Mesothelial cell of epicardium (in vitro differentiated cells): ENCODE data around the gene EPHA1. TPM values are rescaled to one million over a fixed set of nuclear protein-coding genes. Genes with fewer than 3 reads are reported as not detected.

Source experiments
- DNase-seq, 2 experiments: peaks; one replicate each; pipeline ENCODE4 v3.0.0; 2021; ENCODE audit warnings: low spot score in 2 of 2; ENCODE audit not compliant: unreplicated experiment in 2 of 2
- H3K27ac Mint-ChIP-seq: 2 replicates; pipeline ENCODE4 v1.8.0; 2021; ENCODE audit warnings: mixed read lengths
- H3K27me3 Mint-ChIP-seq: 2 replicates; pipeline ENCODE4 v1.8.0; 2021; ENCODE audit warnings: low read depth, mixed read lengths
- H3K36me3 Mint-ChIP-seq: 2 replicates; pipeline ENCODE4 v1.8.0; 2021; ENCODE audit warnings: mixed read lengths
- H3K4me1 Mint-ChIP-seq: 2 replicates; pipeline ENCODE4 v1.8.0; 2021; ENCODE audit warnings: mixed read lengths
- H3K4me3 Mint-ChIP-seq: 2 replicates; pipeline ENCODE4 v1.8.0; 2021; ENCODE audit warnings: mild to moderate bottlenecking, moderate library complexity, mixed read lengths
- H3K9me3 Mint-ChIP-seq: 2 replicates; pipeline ENCODE4 v1.8.0; 2021; ENCODE audit warnings: mixed read lengths
- total RNA-seq: library from RNA; stranded (reverse); gene quantifications from 3 replicates; pipeline ENCODE4 v1.2.1, GENCODE V29; 2021
- TF ChIP-seq, protein P1 (sequence below): fragments of 200-600 bp; sonication (generic); IDR thresholded peaks from one replicate; pipeline ENCODE4 v1.5.0; 2021; ENCODE audit warnings: antibody characterized with exemption; ENCODE audit not compliant: unreplicated experiment

EPHA1 gene
- total RNA-seq, 1 donor from 2014 or later, result 23.2 TPM

DNA sequence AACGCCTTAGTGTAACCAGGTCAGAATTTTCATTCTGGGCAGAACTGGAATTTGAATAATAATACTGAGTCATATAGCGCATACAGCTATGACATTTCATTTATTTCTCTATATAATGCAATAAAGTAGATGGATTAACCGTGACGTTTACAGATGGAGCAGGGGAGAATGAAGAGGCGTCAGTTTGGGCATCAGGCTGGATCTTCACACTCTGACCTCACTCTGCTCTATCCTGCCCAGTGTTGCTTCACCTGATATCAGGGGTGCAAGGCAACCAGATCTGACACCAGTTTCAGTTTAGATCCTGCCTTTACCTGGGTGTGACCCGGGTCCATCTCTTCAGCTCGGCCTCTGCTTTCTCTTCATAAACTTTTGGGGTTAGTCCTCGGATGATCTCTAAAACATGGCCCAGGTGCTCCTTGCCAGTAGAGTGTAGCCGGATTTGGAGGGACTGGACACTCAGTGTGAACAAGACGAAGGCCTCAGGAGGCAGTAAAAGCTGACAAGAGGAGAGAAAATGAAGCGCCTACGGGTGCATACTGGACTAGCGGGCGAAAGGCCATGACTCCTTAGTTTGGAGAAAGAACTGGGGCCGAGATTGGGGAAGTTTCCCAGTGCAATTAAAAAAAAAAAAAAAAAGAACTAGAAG is 28.9 kb downstream of the EPHA1 start:
- H3K9me3 Mint-ChIP-seq, result no peaks in the 10 kb centered on the region

DNA sequence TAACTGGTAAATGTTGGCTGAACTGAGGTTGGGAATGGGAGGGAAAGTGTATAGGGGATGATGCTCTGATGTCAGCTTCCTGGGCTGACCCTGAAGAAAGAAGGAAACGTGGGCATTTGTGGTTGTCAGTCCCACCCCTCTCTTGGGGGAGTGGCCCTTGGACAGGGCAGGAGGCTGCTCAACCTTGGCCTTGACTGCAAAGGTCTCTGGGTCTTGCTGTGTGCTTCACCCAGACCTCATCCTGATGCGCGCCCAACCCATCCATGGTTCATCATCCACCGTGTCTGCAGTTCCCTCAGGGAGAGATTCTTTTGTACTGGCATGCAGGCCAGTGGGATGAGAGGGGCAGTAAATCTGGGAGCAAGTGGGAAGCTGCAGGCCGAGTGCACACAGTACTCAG is 32.3 kb downstream of the EPHA1 start:
- Mint-ChIP-seq H3K4me3 (no peak overlapping the region), H3K9me3 (no peaks in the 10 kb centered on the region), H3K36me3 (no peaks in the 10 kb centered on the region), H3K27ac (no peak overlapping the region), H3K27me3 (no peaks in the 10 kb centered on the region), H3K4me1 (peaks cover 24% of the 10 kb centered on the region)
- TF ChIP-seq, protein P1, sequence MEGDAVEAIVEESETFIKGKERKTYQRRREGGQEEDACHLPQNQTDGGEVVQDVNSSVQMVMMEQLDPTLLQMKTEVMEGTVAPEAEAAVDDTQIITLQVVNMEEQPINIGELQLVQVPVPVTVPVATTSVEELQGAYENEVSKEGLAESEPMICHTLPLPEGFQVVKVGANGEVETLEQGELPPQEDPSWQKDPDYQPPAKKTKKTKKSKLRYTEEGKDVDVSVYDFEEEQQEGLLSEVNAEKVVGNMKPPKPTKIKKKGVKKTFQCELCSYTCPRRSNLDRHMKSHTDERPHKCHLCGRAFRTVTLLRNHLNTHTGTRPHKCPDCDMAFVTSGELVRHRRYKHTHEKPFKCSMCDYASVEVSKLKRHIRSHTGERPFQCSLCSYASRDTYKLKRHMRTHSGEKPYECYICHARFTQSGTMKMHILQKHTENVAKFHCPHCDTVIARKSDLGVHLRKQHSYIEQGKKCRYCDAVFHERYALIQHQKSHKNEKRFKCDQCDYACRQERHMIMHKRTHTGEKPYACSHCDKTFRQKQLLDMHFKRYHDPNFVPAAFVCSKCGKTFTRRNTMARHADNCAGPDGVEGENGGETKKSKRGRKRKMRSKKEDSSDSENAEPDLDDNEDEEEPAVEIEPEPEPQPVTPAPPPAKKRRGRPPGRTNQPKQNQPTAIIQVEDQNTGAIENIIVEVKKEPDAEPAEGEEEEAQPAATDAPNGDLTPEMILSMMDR, result no peak
- DNase-seq, result no peak

More for the DNA sequence above, 28.9 kb downstream of the EPHA1 start:
- no peak for DNase-seq
- peaks cover 31% of the 10 kb centered on the region for H3K4me1 Mint-ChIP-seq
- H3K27me3 Mint-ChIP-seq, result no peaks in the 10 kb centered on the region
- H3K4me3 Mint-ChIP-seq, result peak overlapping the region; percentile 76
- no peaks in the 10 kb centered on the region for H3K36me3 Mint-ChIP-seq
- TF ChIP-seq, protein P1, result no peak
- peak overlapping the region; percentile 87 for H3K27ac Mint-ChIP-seq

DNA sequence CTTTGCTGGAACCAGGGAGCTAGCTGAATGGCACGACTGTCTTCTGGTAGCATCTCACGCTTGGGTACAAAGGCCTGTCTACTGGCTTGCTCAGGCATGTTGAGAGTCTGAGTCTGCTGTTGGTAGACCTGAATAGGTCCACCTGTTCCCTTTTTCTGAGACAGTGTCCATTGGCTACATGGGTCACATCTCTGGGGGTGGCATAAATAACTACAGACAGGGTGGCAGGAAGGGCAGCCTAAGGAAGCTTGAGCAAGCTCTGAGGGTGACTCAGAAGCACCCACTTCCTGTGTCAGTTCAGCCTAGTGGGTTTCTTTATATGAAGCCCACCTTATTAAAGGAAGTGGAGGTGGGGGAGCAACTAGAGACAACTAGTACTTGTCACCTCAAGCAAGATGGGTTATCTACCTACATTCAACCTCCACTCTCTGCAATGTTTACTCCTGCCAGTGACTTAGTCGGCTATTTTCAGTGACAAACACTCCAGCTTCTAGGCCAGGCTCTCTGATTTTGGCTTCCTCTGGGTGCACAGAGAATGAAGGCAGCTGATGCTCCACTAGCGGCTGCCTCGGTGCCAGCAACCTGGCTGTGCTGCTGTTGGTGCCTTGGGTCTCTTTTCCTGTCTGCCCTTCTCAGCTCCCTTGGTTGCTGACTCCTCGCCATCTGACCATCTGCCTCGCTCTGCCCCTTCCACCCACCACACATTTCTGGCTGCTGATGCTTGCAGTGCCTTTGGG is 33.2 kb downstream of the EPHA1 start:
- Mint-ChIP-seq H3K9me3 (no peaks in the 10 kb centered on the region), H3K36me3 (no peaks in the 10 kb centered on the region), H3K27ac (no peak overlapping the region), H3K4me1 (peaks cover 24% of the 10 kb centered on the region), H3K27me3 (no peaks in the 10 kb centered on the region), H3K4me3 (no peak overlapping the region)
- TF ChIP-seq, protein P1, result no peak
- no peak for DNase-seq

DNA sequence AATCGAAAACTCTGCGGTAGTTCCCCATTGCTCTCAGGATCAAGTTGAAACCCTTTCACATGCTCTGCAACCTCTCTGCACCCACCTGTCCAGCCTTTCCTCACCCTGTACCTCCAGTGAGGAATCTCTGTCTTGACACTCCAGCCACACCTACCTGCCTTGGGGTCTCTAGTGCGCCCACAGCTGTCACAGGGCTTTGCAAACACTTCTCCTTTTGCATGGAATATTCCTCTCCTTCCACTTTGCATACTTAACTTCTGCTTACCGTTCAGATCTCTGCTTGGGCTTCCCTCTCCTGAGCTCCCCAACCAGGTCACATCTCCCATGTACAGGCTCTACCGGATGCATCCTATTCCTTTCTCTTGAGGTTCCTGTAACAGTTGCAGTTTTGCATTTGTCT is 34.1 kb downstream of the EPHA1 start:
- Mint-ChIP-seq H3K27me3 (no peaks in the 10 kb centered on the region), H3K4me1 (peaks cover 26% of the 10 kb centered on the region), H3K9me3 (no peaks in the 10 kb centered on the region), H3K36me3 (no peaks in the 10 kb centered on the region), H3K27ac (no peak overlapping the region), H3K4me3 (no peak overlapping the region)
- DNase-seq, result no peak
- TF ChIP-seq, protein P1, result no peak

DNA sequence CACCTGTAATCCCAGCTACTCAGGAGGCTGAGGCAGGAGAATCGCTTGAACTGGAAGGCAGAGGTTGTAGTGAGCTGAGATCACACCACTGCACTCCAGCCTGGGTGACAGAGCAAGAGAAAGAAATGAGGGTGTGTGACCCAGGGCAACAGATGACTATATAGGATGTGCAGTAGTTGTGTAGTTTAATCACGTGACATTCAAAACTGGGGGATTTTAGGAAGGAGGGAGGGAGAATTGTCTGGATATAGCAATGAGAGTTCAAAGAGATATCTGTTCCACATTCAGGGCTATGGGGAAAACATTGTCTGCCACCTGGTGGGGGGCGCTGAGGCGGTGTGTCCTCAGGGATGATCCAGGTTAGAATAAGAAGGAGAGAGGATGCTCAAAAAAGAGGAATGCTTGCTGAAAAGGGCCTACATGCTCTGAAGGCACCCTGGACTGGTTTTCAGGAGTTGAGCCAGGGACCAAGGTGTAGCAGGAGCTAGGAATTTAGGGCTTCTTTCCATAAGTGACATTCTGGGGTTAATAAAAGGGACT is 35.3 kb downstream of the EPHA1 start:
- Mint-ChIP-seq H3K36me3 (no peaks in the 10 kb centered on the region), H3K4me3 (no peak overlapping the region), H3K9me3 (no peaks in the 10 kb centered on the region), H3K4me1 (peaks cover 14% of the 10 kb centered on the region), H3K27ac (no peak overlapping the region), H3K27me3 (no peaks in the 10 kb centered on the region)
- DNase-seq, result no peak
- TF ChIP-seq, protein P1, result no peak
